Measurements from ENCODE around the gene AATK.

- TF ChIP-seq POLR2A (IDR thresholded peaks at IDR 0.05; ENCODE audit: low read depth, low read length) (no peak), TAF1 (IDR thresholded peaks at IDR 0.05; ENCODE audit: borderline replicate concordance, low read depth, low read length) (no peak)
Measured at GRCh38 chr17:81081222-81082176, 84.5 kb downstream of the AATK start.
